ENCODE results near the gene CSTA.

The CSTA gene, protein sequence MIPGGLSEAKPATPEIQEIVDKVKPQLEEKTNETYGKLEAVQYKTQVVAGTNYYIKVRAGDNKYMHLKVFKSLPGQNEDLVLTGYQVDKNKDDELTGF

DNA sequence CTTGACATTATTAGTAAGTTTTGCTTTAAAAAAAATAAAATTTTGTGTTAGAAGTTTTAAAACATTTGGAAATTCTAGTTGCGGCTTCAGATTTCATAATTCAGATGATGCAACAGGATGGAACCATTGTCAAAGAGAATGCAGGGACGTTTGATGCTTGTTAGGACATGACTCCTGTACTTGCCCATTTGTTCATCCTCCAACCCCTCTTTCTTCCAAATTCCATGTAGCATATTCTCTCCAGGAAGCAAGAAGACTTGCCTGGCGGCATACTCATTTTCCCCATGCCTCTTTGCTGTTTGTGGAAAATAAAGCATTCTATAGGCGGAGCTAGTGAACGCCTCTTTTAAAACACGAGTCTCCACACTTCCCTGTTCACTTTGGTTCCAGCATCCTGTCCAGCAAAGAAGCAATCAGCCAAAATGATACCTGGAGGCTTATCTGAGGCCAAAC, at the start of gene CSTA:
TSS of gene CSTA (plus strand) at position 378 of the 453 bp plus-strand sequence. CDS start at position 423, 45 bp downstream.
- DNase-seq = no peak

DNA sequence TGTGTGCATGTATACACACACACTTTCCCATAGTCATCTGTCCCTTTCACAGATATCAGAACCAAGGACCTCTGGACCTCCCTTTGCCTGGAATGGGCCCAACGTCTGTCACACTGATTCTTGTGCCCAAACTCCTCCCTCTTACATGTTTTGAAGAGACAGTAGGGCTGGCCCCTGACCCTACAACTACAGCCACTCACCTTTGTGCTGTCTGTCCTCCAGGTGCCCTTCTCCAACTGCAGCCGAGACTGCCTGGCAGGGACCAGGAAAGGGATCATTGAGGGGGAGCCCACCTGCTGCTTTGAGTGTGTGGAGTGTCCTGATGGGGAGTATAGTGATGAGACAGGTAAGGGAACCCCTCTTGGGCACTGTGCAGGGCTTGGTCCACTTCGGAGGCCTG, 43.2 kb upstream of the CSTA start:
- no peak for DNase-seq

DNA sequence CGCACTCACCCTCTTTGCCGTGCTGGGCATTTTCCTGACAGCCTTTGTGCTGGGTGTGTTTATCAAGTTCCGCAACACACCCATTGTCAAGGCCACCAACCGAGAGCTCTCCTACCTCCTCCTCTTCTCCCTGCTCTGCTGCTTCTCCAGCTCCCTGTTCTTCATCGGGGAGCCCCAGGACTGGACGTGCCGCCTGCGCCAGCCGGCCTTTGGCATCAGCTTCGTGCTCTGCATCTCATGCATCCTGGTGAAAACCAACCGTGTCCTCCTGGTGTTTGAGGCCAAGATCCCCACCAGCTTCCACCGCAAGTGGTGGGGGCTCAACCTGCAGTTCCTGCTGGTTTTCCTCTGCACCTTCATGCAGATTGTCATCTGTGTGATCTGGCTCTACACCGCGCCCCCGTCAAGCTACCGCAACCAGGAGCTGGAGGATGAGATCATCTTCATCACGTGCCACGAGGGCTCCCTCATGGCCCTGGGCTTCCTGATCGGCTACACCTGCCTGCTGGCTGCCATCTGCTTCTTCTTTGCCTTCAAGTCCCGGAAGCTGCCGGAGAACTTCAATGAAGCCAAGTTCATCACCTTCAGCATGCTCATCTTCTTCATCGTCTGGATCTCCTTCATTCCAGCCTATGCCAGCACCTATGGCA, 41.1 kb upstream of the CSTA start:
- DNase-seq = no peak

DNA sequence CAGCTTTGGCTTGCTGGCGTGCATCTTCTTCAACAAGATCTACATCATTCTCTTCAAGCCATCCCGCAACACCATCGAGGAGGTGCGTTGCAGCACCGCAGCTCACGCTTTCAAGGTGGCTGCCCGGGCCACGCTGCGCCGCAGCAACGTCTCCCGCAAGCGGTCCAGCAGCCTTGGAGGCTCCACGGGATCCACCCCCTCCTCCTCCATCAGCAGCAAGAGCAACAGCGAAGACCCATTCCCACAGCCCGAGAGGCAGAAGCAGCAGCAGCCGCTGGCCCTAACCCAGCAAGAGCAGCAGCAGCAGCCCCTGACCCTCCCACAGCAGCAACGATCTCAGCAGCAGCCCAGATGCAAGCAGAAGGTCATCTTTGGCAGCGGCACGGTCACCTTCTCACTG, 40.6 kb upstream of the CSTA start:
- no peak for DNase-seq

DNA sequence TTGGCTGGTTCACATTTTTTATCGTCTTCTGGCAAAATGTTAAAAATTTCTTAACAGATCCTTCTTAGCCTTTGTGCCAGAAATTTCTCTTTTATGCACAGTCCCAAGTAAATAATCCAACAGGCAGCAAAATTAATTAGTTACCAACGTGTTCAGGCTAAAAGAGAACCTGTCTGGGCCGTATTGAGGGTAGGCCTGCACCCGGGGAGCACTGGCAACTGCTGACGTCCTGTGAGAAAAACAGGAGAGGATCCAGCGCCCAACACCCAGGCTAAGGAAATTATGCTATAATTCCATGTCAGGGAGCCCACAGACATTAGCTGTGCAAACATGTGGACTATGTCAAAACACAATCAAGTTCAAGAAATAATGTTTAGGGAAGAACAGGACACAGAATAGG, 30.7 kb upstream of the CSTA start:
- no peak for DNase-seq

DNA sequence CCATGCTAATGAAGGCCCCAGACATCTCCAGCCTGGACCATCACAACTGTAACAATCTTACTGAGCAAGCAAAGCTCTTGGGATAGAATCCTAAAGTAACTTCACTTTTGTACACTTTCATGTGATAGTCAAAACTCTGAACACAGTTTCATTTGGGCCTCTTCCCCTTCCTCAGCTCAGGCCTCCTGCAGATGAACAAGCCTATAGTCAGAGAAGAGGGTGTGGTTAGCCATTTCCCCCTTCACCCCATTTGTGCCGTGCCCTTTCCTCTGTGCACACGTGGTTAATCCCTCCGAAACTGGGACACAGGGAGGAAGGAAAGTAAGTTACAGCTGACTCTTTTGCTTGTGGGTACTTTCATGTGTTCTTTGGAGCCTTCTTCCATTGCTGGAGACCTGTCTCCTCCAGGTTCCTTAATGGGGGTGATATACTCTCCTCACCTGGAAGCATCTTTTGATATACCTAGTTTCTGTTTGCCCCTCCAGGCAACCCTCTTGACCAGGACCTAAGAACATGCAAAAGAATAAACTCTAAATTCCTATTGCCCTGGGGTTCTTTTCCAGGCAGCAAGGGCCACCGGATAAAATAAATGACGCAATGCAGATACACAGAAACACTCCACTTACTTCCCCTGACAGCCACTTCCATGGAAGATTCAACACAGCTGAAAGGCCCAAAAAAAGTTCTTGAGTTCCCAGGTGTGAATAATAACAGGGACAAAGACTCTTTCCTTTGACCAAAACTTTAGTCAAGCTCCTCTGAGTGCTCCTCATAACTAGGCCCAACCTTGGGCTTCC, 29.6 kb upstream of the CSTA start:
- DNase-seq = no peak

DNA sequence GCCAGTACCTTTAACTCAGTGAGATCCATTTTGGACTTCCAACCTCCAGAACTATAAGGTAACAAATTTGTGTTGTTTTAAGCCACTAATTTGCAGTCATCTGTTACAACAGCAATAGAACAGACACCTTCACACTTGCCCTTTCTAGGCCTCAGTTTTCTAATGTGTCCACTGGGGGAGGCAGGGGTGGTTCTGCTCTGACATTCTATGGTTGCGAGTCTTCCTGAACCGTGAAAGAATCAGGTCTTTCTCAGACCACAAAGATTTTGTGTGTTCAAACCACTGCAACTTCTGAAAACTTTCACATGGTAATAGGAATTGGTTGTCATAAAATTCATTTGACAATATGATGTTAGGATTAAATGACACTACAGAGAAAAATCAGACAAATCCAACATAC, 26.8 kb upstream of the CSTA start:
- no peak for DNase-seq

DNA sequence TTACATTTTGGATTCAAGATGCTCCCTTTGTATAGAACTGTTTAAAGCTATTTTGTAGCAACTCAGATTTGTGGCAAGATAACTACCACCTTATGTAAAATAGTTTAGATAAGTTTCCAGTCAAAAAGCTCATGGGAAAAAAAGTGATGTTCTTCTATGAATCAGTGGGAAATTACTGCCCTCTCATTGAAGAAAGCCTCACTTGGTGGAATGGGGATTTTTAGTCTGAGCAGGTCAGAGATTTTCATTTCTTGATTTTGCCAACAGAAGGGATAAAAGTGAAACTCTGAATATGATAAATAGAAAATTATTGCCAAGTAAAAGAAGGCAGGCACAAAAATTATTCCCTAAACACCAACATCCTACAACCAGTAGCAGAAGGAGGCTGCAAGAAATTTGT, 25.8 kb upstream of the CSTA start:
- DNase-seq = no peak

DNA sequence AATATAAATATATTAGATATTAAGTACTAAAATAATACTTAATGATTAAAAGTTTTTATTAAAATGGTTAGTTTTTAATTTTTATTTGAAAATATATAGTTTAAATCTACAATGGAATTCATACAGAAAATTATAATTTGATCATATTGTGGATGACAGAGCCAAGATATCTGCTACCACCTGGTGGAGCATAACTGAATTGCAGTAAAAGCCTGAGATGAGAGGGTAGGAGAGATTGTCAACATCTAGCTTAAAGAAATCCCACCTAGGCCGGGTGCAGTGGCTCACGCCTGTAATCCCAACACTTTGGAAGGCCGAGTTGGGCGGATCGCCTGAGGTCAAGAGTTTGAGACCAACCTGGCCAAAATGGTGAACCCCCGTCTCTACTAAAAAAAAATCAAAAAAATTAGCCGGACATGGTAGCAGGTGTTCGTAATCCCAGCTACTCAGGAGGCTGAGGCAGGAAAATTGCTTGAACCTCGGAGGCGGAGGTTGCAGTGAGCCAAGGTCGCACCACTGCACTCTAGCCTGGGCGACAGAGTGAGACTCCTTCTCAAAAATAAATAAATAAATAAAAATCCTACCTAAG, 25.1 kb upstream of the CSTA start:
- DNase-seq = peak; percentile 27

DNA sequence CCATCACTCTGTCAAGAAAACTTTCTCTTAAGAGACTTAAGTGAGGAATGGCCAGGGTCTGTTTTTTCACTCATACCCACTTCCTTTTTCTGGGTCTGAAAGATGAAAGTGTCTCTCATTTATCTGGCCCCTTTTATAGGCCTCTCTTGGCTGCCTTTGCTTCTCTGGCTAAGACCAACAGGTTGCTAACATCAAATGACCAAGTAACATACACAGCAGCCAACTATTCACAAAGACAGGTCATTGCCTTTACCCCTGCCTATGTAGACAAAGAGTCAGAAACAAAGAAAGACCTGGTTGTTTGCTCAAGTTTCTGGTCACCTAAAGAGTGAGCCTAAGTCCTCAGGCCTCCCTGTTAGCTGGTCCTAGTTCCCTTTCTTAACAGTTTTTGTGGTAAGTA, 24.0 kb upstream of the CSTA start:
- DNase-seq = no peak

DNA sequence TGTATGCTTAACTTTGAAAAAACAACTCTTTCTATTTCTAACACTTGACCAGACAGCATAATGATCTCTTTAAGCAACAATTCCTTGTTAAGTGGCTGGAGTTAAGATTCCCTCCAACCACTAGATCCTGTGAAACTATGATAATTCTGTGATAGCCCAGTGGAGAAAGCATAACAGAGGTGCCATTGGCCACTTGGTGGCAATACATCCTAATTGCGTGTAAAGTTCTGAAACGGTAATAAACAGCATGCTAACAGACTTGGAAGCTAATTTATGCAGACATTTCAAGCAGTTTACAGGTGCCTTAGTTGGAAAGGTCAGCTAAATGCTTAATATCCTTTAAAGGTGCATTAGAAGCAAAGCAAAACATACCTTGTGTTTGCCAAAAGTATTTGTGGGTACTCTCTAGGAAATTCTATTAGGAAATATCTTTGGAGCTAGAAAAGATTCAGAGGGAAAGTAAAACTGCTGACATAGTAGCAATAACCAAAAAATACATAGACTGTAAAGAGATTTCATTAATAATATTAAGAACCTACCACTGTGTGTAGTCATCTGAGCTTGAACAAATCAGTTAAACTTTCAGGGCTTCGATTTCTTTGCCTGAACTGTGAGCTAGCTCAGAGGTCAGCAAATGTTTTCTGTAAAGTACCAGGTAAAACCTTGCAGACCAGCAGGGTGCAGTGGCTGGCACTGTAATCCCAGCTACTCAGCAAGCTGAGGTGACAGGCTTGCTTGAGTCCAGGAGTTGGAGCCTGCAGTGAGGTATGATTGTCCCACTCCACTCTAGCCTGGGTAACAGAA, 19.0 kb upstream of the CSTA start:
- no peak for DNase-seq

DNA sequence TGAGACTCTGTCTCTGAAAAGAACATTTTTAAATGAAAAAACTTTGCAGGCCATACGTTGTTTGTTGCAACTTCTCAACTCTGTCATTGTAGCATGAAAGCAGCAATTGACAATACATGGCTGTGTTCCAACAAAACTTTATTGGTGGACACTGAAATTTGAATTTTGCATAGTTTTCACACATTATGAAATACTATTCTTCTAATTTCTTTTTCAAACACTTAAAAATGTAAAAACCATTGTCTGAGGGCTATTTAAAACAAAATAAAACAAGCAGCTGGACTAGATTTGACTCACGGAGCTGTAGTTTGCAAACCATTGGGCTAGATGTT, 18.5 kb upstream of the CSTA start:
- DNase-seq = no peak

DNA sequence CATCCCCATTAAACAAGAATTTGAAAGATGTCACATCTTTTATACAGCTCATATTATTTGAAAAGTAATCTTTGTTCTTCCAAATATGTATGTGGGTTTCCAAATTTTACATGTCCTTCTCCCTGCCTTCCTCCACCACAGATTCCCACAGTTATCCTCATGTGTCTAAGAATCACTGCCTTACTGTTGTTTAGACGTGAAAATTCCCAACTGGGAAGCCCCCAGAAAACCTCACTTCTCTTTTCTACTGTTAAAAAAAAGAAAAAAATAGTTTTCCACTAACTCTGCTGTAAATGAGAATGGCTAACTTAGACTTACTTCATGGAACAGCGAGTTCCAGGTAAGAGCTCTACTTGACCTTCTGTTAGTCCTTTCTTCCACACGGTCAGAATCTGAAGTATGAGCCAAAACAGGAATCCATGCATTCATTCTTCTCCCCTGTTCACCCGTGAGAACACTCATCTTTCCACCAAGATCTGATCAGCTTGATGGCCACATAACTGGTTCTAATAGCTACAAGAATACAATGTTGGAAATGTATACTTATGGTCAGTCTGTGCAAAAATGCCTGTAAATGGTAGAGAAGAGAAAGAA, 17.9 kb upstream of the CSTA start:
- no peak for DNase-seq

DNA sequence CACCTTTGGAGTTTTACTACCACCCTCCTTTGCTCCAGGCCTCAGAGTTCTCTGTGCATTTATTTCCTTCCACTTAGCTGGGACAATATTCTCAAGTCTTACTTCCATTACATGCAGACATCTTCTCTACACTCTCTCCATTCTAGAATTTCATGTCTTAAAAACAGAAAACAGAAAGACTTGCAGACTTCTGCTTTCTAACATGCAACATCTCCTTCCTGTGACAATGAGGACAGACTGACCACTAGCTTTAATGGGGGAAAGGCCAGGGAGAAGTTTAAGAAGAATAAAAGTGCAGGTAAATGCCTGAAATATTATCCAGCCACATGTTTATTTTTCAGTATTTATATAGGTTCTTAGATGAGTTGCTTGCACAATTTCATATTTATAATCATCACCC, 17.1 kb upstream of the CSTA start:
- DNase-seq = no peak

DNA sequence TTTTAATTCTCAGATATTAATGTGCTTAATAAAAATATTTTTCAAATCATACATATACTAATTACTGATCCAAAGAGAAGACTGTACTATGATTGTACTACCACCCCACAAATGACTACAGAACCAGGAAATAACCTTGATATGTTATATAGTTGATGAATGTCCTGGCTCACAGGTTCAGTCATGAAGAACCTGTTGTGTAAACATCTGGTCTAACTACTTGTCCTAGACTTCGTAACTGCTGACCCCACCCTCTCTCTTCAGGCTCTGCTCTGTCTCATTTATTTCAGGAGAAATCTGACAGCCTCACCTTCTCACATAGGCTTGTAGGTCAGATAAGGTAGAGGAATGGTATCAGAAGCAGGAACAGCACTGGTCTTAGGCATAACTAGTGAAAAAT, 14.7 kb upstream of the CSTA start:
- DNase-seq = no peak

DNA sequence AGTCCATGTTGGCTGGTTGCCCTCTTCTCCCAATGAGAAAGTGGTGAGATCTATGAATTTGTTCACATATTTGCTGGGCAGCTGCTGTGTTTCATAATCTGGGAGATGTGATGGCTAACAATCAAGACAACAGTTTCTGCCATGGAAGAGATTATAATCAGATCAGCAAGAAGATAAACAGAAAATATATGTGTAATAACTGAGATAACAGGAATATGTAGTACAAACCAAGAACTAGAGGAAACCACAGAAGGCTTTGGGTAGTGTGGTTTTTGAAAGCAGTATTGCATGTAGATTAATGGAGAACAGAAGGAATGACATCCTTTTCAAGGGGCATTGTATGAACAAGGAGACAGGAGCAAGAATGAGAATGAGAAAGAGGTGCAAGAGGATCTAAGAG, 12.2 kb upstream of the CSTA start:
- no peak for DNase-seq

DNA sequence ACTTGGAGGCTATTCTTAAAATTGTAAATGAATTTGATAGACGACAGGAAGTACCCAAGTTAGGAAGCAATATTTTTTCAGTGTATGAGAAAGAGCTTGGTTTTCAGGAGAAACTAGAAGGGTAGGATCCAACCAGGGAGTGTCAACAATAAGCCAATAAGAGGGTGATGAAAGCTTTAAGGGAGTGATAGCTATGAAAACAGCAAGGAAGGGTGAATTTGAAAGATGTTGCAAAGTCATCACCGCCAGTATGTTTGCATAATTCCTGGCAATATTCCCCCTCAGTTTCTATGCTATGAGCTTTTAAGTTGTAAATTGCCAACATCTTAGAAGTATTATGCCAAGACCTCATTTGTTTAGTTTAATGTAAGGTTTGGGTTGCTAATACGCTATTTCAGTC, 11.8 kb upstream of the CSTA start:
- no peak for DNase-seq

DNA sequence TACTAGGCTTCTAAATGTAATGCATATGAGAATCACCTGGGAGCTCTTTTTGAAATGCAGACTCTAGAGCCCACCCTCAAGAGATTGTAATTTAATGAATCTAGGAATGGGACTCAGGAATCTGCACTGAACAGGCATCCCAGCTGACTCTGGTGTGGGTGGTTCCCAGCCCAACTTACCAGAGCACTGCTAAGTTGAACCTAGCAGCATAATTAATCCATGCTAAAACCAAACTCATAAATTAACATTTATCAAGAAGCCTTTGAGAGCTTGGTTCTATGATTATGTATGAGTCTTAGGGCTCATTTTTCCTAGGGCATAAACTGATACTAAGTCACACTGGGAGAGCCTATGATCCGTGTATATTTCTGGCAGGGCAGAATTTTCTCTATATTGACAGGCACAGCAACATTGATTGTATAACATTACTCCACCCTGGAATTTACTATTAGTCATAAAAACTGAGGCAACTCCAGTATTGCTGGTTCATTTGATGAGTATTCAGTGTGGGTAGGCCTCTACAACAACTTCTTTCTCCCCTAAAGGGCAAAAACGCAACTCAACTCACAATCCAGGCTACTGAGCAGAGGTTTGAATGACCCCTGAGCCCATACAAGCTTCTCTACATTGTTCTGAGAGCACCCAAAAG, 10.7 kb upstream of the CSTA start:
- no peak for DNase-seq

DNA sequence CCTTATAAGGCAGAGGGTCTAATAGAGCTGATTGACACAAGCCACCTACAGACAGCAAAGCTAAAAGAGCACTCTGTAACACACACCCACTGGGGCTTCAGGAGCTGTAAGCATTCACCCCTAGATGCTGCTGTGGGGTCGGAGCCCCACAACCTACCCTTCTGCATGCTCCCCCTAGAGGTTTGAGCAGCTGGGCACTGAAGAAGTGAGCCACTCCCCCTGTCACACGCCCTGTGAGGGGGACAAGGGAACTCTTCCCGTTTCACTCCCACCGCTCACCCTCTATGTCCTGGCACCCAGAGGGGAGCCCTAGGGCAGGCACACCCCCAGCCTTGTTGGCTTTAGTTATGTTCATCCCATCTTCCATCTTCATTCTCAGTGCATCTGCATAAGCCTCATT, 9.4 kb upstream of the CSTA start:
- no peak for DNase-seq

DNA sequence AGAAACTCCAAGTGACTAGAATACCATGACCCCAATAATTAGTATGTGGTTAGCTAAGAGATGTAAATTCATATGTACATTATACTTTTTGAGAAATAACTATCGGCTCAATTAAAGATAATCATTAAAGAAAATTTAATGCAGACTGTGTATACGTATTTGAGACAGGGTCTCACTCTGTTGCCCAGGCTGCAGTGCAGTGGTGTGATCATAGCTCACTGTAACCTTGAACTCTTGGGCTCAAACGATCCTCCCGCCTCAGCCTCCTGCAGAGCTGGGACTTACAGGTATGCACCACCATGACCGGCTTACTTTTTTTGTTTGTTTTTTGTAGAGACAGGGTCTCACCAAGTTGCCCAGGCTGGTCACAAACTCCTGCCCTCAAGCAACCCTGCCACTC, 8.7 kb upstream of the CSTA start:
- DNase-seq = no peak

DNA sequence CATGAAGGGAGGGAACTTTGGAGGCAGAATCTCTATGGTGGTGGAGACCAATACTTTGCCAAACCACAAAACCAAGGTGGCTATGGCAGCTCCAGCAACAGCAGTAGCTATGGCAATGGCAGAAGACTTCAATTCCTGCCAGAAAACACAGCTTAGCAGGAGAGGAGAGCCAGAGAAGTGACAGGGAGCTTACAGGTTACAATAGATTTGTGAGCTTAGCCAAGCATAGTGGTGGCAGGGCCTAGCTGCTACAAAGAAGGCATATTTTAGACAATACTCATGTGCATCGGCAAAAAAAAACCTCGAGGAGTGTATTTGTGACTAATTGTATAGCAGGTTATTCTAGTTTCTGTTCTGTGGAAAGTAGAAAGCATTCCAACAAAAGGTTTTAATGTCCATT, 6.4 kb upstream of the CSTA start:
- DNase-seq = no peak
